WTC11 (cell line): Measurements from ENCODE around the gene FFAR2. TPM values are rescaled to one million over a fixed set of nuclear protein-coding genes. Genes with fewer than 3 reads are reported as not detected.

Experiments
- ATAC-seq: fragments of 200-7000 bp; cut with Tn5 transposase; 2 replicates; pipeline ENCODE4 v1.10.0; 2021; ENCODE audit warnings: mild to moderate bottlenecking, moderate library complexity
- CTCF ChIA-PET: fragments of 300-600 bp; sonication (Branson Sonifier 250); formaldehyde crosslinking; loops from one replicate; lab custom pipeline; 2021; ENCODE audit warnings: antibody characterized with exemption; lab: Charles Lee
- POLR2A ChIA-PET: fragments of 350-600 bp; sonication (Branson Sonifier 250); formaldehyde crosslinking; loops from one replicate; lab custom pipeline; 2021; ENCODE audit warnings: antibody characterized with exemption; lab: Charles Lee
- DNase-seq: peaks from one replicate; pipeline ENCODE4 v3.0.0; 2021; ENCODE audit warnings: low spot score
- H3K27ac Mint-ChIP-seq: 2 replicates; pipeline ENCODE4 v1.8.0; 2021; ENCODE audit warnings: mixed read lengths
- H3K27me3 Mint-ChIP-seq: 2 replicates; pipeline ENCODE4 v1.8.0; 2021; ENCODE audit warnings: low read depth, mild to moderate bottlenecking, moderate library complexity, mixed read lengths
- H3K36me3 Mint-ChIP-seq: 2 replicates; pipeline ENCODE4 v1.8.0; 2021; ENCODE audit warnings: mixed read lengths
- H3K4me1 Mint-ChIP-seq: 2 replicates; pipeline ENCODE4 v1.8.0; 2022; ENCODE audit warnings: mixed read lengths
- H3K4me3 Mint-ChIP-seq: 2 replicates; pipeline ENCODE4 v1.8.0; 2021; ENCODE audit warnings: mild to moderate bottlenecking, moderate library complexity, mixed read lengths
- H3K9me3 Mint-ChIP-seq: 2 replicates; pipeline ENCODE4 v1.8.0; 2021; ENCODE audit warnings: mixed read lengths
- ATF3 ChIP-seq: sonication (generic); formaldehyde crosslinking; conservative IDR thresholded peaks from 2 replicates; pipeline ENCODE4 v1.8.1; 2022; ENCODE audit warnings: mild to moderate bottlenecking, missing genetic modification reagents
- CTCF ChIP-seq: fragments of 200-600 bp; IDR thresholded peaks from 2 replicates; pipeline ENCODE4 v1.8.0; 2022; ENCODE audit warnings: antibody characterized with exemption
- FOXK1 ChIP-seq: sonication (generic); formaldehyde crosslinking; IDR thresholded peaks from 2 replicates; pipeline ENCODE4 v1.8.0; 2022; ENCODE audit warnings: mild to moderate bottlenecking, moderate library complexity, missing genetic modification reagents
- FOXP1 ChIP-seq: sonication (generic); formaldehyde crosslinking; IDR thresholded peaks from 2 replicates; pipeline ENCODE4 v1.8.0; 2022; ENCODE audit warnings: missing genetic modification reagents, mild to moderate bottlenecking, moderate library complexity, borderline replicate concordance
- MYBL2 ChIP-seq: sonication (generic); formaldehyde crosslinking; IDR thresholded peaks from 2 replicates; pipeline ENCODE4 v1.8.1; 2023; ENCODE audit warnings: mild to moderate bottlenecking, moderate library complexity, missing genetic modification reagents
- SMAD3 ChIP-seq: sonication (generic); formaldehyde crosslinking; IDR thresholded peaks from 2 replicates; pipeline ENCODE4 v1.8.0; 2022; ENCODE audit warnings: missing genetic modification reagents, mild to moderate bottlenecking, borderline replicate concordance
- SMAD4 ChIP-seq: sonication (generic); formaldehyde crosslinking; IDR thresholded peaks from 2 replicates; pipeline ENCODE4 v1.8.0; 2022; ENCODE audit warnings: mild to moderate bottlenecking, missing genetic modification reagents
- SP1 ChIP-seq: sonication (generic); formaldehyde crosslinking; conservative IDR thresholded peaks from 2 replicates; pipeline ENCODE4 v1.8.1; 2022; ENCODE audit warnings: missing genetic modification reagents
- USF1 ChIP-seq: sonication (generic); formaldehyde crosslinking; IDR thresholded peaks from 2 replicates; pipeline ENCODE4 v1.8.0; 2022; ENCODE audit warnings: mild to moderate bottlenecking, missing genetic modification reagents
- USF2 ChIP-seq: sonication (generic); formaldehyde crosslinking; IDR thresholded peaks from 2 replicates; pipeline ENCODE4 v1.8.1; 2023; ENCODE audit warnings: mild to moderate bottlenecking, missing genetic modification reagents, moderate library complexity
- ZBTB43 ChIP-seq: sonication (generic); formaldehyde crosslinking; IDR thresholded peaks from 2 replicates; pipeline ENCODE4 v1.8.1; 2023; ENCODE audit warnings: mild to moderate bottlenecking, missing genetic modification reagents
- ZNF396 ChIP-seq: fragments of 250-450 bp; sonication (Bioruptor Pico); IDR thresholded peaks from 2 replicates; pipeline ENCODE4 v1.8.0; 2021; ENCODE audit warnings: mild to moderate bottlenecking, moderate library complexity, borderline replicate concordance
- ZNF423 ChIP-seq: fragments of 250-450 bp; sonication (Bioruptor Pico); IDR thresholded peaks from 2 replicates; pipeline ENCODE4 v2.1.2; 2022; ENCODE audit warnings: mild to moderate bottlenecking, moderate library complexity
- ZSCAN18 ChIP-seq: fragments of 250-450 bp; sonication (Bioruptor Pico); IDR thresholded peaks from 2 replicates; pipeline ENCODE4 v2.1.2; 2022; ENCODE audit warnings: mild to moderate bottlenecking, moderate library complexity
- total RNA-seq: library from RNA; stranded (reverse); gene quantifications from 3 replicates; pipeline ENCODE4 v1.2.3, GENCODE V29; 2021
- TF ChIP-seq, protein P1 (sequence below): sonication (generic); formaldehyde crosslinking; IDR thresholded peaks from 2 replicates; pipeline ENCODE4 v1.8.1; 2022; ENCODE audit warnings: low read depth, missing genetic modification reagents, borderline replicate concordance
- TF ChIP-seq, protein P2 (sequence below): fragments of 250-450 bp; sonication (Bioruptor Pico); IDR thresholded peaks from 2 replicates; pipeline ENCODE4 v1.9.0; 2021; ENCODE audit warnings: mild to moderate bottlenecking

Gene FFAR2
- total RNA-seq, 1 experiment from 2014 or later = not detected

- ChIA-PET CTCF (no interaction called here), POLR2A (interaction anchor here (1.2 kb wide), 1 partner anchor 127 kb away, joined by 8 read pairs; no protein-coding TSS in a partner anchor)
- Mint-ChIP-seq H3K27me3 (no peaks in the 10 kb centered on the region; the same call in 1 of the 2 replicates), H3K4me3 (no peak overlapping the region), H3K36me3 (no peaks in the 10 kb centered on the region), H3K4me1 (peaks cover 7% of the 10 kb centered on the region), H3K27ac (no peak overlapping the region), H3K9me3 (no peaks in the 10 kb centered on the region)
- no peak for TF ChIP-seq SP1 (CRISPR knock-in tag)
- TF ChIP-seq ZNF423 = no peak
- TF ChIP-seq, protein P1, sequence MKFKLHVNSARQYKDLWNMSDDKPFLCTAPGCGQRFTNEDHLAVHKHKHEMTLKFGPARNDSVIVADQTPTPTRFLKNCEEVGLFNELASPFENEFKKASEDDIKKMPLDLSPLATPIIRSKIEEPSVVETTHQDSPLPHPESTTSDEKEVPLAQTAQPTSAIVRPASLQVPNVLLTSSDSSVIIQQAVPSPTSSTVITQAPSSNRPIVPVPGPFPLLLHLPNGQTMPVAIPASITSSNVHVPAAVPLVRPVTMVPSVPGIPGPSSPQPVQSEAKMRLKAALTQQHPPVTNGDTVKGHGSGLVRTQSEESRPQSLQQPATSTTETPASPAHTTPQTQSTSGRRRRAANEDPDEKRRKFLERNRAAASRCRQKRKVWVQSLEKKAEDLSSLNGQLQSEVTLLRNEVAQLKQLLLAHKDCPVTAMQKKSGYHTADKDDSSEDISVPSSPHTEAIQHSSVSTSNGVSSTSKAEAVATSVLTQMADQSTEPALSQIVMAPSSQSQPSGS (CRISPR knock-in tag) = no peak
- no peak for TF ChIP-seq ZNF396 (CRISPR knock-in tag)
- no peak for TF ChIP-seq ZBTB43
- ATAC-seq = no peak
- no peak for DNase-seq
Measured at GRCh38 chr19:35466259-35466658, 18.2 kb downstream of the FFAR2 start.

DNA sequence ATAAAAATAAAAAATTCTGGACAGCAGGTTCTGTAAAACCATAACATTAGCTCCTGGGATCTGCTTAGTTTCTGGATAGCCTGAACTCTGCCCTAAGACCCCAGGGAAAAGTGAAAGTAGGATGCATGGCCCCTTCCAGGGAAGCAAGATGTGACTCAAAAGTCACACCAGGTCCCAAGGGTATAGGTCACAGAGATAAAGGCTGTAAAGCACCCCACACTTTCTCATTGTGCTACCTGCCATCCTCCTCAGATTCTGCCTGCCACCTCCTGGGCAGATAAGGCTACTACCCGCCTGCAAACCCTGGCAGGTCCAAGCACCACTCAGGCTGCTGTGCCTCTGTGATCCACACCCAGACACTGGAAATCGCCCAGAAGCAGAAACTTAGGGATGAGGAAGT lies 20.6 kb downstream of the FFAR2 start:
- no peaks in the 10 kb centered on the region for H3K27me3 Mint-ChIP-seq
- CTCF ChIA-PET = interaction anchor here (0.8 to 2.4 kb wide), 6 partner anchors 9 to 116 kb away, joined by 3 to 13 read pairs (median 4); no protein-coding TSS in a partner anchor

DNA sequence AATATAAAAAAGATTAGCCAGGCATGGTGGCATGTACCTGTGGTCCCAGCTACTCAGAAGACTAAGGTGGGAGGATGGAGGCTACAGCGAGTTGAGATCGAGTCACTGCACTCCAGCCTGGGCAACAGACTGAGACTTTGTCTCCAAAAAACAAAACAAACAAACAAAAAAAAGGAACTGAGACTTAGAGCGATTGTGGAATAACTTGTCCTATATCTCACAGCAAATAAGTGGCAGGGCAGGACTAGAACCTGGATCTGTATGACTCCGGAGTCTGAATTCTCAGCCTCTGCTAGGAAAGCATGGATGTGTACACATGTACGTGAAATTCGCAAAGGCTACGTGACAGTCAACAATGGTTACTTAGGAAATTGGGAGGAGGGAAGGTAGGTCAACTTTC lies 22.1 kb downstream of the FFAR2 start:
- Mint-ChIP-seq H3K4me3 (no peak overlapping the region), H3K9me3 (no peaks in the 10 kb centered on the region), H3K36me3 (no peaks in the 10 kb centered on the region), H3K27ac (no peak overlapping the region), H3K27me3 (peaks cover 2% of the 10 kb centered on the region; the same call in 1 of the 2 replicates), H3K4me1 (peaks cover 13% of the 10 kb centered on the region)
- ChIA-PET POLR2A (no interaction called here), CTCF (interaction anchor here (0.6 to 1.4 kb wide), 4 partner anchors 25 to 403 kb away, joined by 3 to 5 read pairs (median 3); partner anchors contain the start of gene FXYD7)
- no peak for DNase-seq
- no peak for ATAC-seq
- TF ChIP-seq USF1 = no peak
- no peak for TF ChIP-seq SMAD4 (CRISPR knock-in tag)
- TF ChIP-seq, protein P2, sequence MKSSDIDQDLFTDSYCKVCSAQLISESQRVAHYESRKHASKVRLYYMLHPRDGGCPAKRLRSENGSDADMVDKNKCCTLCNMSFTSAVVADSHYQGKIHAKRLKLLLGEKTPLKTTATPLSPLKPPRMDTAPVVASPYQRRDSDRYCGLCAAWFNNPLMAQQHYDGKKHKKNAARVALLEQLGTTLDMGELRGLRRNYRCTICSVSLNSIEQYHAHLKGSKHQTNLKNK = no peak
- no peak for TF ChIP-seq MYBL2 (CRISPR knock-in tag)
- TF ChIP-seq ATF3 (CRISPR knock-in tag) = no peak
- TF ChIP-seq ZBTB43 = no peak
- TF ChIP-seq SMAD3 (CRISPR knock-in tag) = no peak
- TF ChIP-seq USF2 (CRISPR knock-in tag) = no peak
- TF ChIP-seq FOXP1 = no peak

More for the DNA sequence above, 20.6 kb downstream of the FFAR2 start:
- Mint-ChIP-seq H3K4me1 (peaks cover 13% of the 10 kb centered on the region), H3K27ac (no peak overlapping the region)
- DNase-seq (peak; percentile 60), ATAC-seq (peak; percentile 98)
- POLR2A ChIA-PET = interaction anchor here (0.6 kb wide), 1 partner anchor 144 kb away, joined by 3 read pairs; the partner anchor contains the start of gene HAUS5
- no peak for TF ChIP-seq FOXK1 (CRISPR knock-in tag)
- no peak for TF ChIP-seq ZSCAN18 (CRISPR knock-in tag)
- TF ChIP-seq CTCF = peak; percentile 42; the same call in 1 of the 2 replicates
- TF ChIP-seq, all 79 proteins: peak for 1
- Mint-ChIP-seq H3K36me3 (no peaks in the 10 kb centered on the region), H3K4me3 (no peak overlapping the region), H3K9me3 (no peaks in the 10 kb centered on the region)
